H1 (cell line): ENCODE measurements around the gene RELN. TPM values are rescaled to one million over a fixed set of nuclear protein-coding genes. Genes with fewer than 3 reads are reported as not detected.

Experiments
- CTCF ChIA-PET: fragments of 300-600 bp; sonication (Branson Sonifier 250); formaldehyde crosslinking; loops from one replicate; lab custom pipeline; 2021; ENCODE audit not compliant: partially characterized antibody; lab: Charles Lee
- POLR2A ChIA-PET: fragments of 300-600 bp; sonication (Branson Sonifier 250); formaldehyde crosslinking; loops from one replicate; lab custom pipeline; 2021; ENCODE audit warnings: inconsistent platforms; ENCODE audit not compliant: partially characterized antibody; lab: Charles Lee
- DNase-seq, 2 experiments: peaks; one replicate each; pipeline versions ENCODE4 v3.0.0 to v3.0.0-alpha.2; 2010 to 2022; ENCODE audit warnings: low spot score in 2 of 2, low read depth in 1 of 2, mixed read lengths in 1 of 2
- FAIRE-seq: peaks from 2 replicates; lab custom pipeline; 2011; peaks lifted over from hg19 to GRCh38; lab: Jason Lieb, UNC
- H2AFZ ChIP-seq: 2 replicates; pipeline ENCODE4 v1.8.1; 2012; ENCODE audit warnings: low read length, inconsistent platforms
- H2AK5ac ChIP-seq: 2 replicates; pipeline ENCODE4 v1.6.1; 2013; ENCODE audit warnings: low read depth, low read length
- H2BK120ac ChIP-seq: replicated peaks from 2 replicates; pipeline ENCODE3; 2013; ENCODE audit warnings: low read depth, low read length, inconsistent platforms
- H2BK12ac ChIP-seq: 2 replicates; pipeline ENCODE4 v1.6.1; 2013; ENCODE audit warnings: low read depth, low read length
- H2BK15ac ChIP-seq: 2 replicates; pipeline ENCODE4 v1.6.1; 2013; ENCODE audit warnings: low read length
- H2BK20ac ChIP-seq: 2 replicates; pipeline ENCODE4 v1.6.1; 2013; ENCODE audit warnings: low read length
- H2BK5ac ChIP-seq: 2 replicates; pipeline ENCODE4 v1.6.1; 2013; ENCODE audit warnings: low read depth, low read length
- H3K14ac ChIP-seq: 2 replicates; pipeline ENCODE4 v1.6.1; 2013; ENCODE audit warnings: inconsistent platforms; ENCODE audit not compliant: insufficient read length
- H3K18ac ChIP-seq: 2 replicates; pipeline ENCODE4 v1.6.1; 2013; ENCODE audit warnings: low read length; ENCODE audit errors: extremely low read depth
- H3K23ac ChIP-seq: 2 replicates; pipeline ENCODE4 v1.6.1; 2013; ENCODE audit warnings: inconsistent platforms; ENCODE audit not compliant: insufficient read length
- H3K23me2 ChIP-seq: 2 replicates; pipeline ENCODE4 v1.6.1; 2013; ENCODE audit warnings: low read depth, low read length
- H3K27ac ChIP-seq: 2 replicates; pipeline ENCODE4 v1.6.1; 2011; ENCODE audit warnings: low read depth, low read length, inconsistent platforms
- H3K27me3 ChIP-seq, 4 experiments: replicated peaks in 1 of 4; 1 replicate in 1 of 4; 2 replicates in 3 of 4; pipeline versions ENCODE4 v1.6.1 to v1.8.1; 2011 to 2013; ENCODE audit warnings: low read length in 3 of 4, mild to moderate bottlenecking in 3 of 4, inconsistent platforms in 2 of 4, mixed read lengths in 2 of 4, moderate library complexity in 1 of 4; ENCODE audit not compliant: control insufficient read depth in 3 of 4, insufficient read depth in 3 of 4; ENCODE audit errors: extremely low read depth in 1 of 4
- H3K36me3 ChIP-seq, 4 experiments: 2 replicates each; pipeline versions ENCODE4 v1.6.1 to v1.8.1; 2011 to 2013; ENCODE audit warnings: mild to moderate bottlenecking in 4 of 4, low read length in 3 of 4, moderate library complexity in 2 of 4, control low read depth in 1 of 4, inconsistent platforms in 1 of 4; ENCODE audit not compliant: insufficient read depth in 4 of 4, control insufficient read depth in 2 of 4
- H3K4ac ChIP-seq: replicated peaks from 2 replicates; pipeline ENCODE3; 2013; ENCODE audit warnings: low read length, low read depth, mixed read lengths, inconsistent platforms; ENCODE audit not compliant: insufficient read length
- H3K4me1 ChIP-seq, 4 experiments: replicated peaks in 1 of 4; 1 replicate in 1 of 4; 2 replicates in 3 of 4; pipeline versions ENCODE4 v1.6.1 to v1.8.1; 2011 to 2013; ENCODE audit warnings: low read length in 3 of 4, inconsistent platforms in 2 of 4, mixed read lengths in 1 of 4; ENCODE audit not compliant: insufficient read depth in 4 of 4, control insufficient read depth in 3 of 4
- H3K4me2 ChIP-seq, 2 experiments: 2 replicates each; pipeline versions ENCODE4 v1.6.1 to v1.8.1; 2011 to 2013; ENCODE audit warnings: low read depth in 2 of 2, low read length in 2 of 2, control low read depth in 1 of 2, inconsistent platforms in 1 of 2, mild to moderate bottlenecking in 1 of 2; ENCODE audit not compliant: insufficient read depth in 1 of 2
- H3K4me3 ChIP-seq, 4 experiments: fragments of 200-600, 300-600 bp in 1 of 4; sonication (generic), shearing (Covaris generic), sonication (Bioruptor Twin) in 1 of 4; 2 replicates each; pipeline versions ENCODE4 v1.5.1 to v1.8.1; 2011 to 2016; ENCODE audit warnings: low read length in 4 of 4, low read depth in 3 of 4, control low read depth in 2 of 4, inconsistent platforms in 2 of 4, mild to moderate bottlenecking in 2 of 4, mixed read lengths in 1 of 4, moderate library complexity in 1 of 4; ENCODE audit not compliant: insufficient read depth in 2 of 4; ENCODE audit errors: extremely low read depth in 1 of 4
- H3K56ac ChIP-seq: replicated peaks from 2 replicates; pipeline ENCODE3; 2013; ENCODE audit warnings: low read depth, mild to moderate bottlenecking, mixed read lengths, low read length, inconsistent platforms; ENCODE audit not compliant: insufficient read length
- H3K79me1 ChIP-seq: 2 replicates; pipeline ENCODE4 v1.6.1; 2013; ENCODE audit warnings: low read depth, low read length, control low read depth
- H3K79me2 ChIP-seq, 2 experiments: 2 replicates each; pipeline versions ENCODE4 v1.6.1 to v1.8.1; 2012 to 2013; ENCODE audit warnings: low read length in 2 of 2, mild to moderate bottlenecking in 2 of 2, inconsistent platforms in 1 of 2; ENCODE audit not compliant: insufficient read depth in 2 of 2, control insufficient read depth in 1 of 2
- H3K9ac ChIP-seq, 4 experiments: replicated peaks in 1 of 4; 1 replicate in 1 of 4; 2 replicates in 3 of 4; pipeline versions ENCODE4 v1.6.1 to v1.8.1; 2011 to 2013; ENCODE audit warnings: low read depth in 3 of 4, low read length in 3 of 4, control low read depth in 2 of 4, mild to moderate bottlenecking in 2 of 4, moderate library complexity in 2 of 4, inconsistent platforms in 1 of 4; ENCODE audit errors: extremely low read depth in 1 of 4
- H3K9me3 ChIP-seq, 2 experiments: 2 replicates each; pipeline versions ENCODE4 v1.6.1 to v1.8.1; 2012 to 2013; ENCODE audit warnings: mild to moderate bottlenecking in 2 of 2, moderate library complexity in 2 of 2, control low read depth in 1 of 2, inconsistent platforms in 1 of 2, low read depth in 1 of 2, low read length in 1 of 2, mixed read lengths in 1 of 2; ENCODE audit not compliant: insufficient read depth in 2 of 2
- H4K20me1 ChIP-seq, 2 experiments: replicated peaks in 1 of 2; 2 replicates each; pipeline versions ENCODE3 to v1.8.1; 2011 to 2013; ENCODE audit warnings: inconsistent platforms in 2 of 2, low read length in 2 of 2, mild to moderate bottlenecking in 1 of 2; ENCODE audit not compliant: insufficient read depth in 2 of 2, control insufficient read depth in 1 of 2
- H4K5ac ChIP-seq: 2 replicates; pipeline ENCODE4 v1.6.1; 2013; ENCODE audit warnings: low read length, low read depth, mixed read lengths, inconsistent platforms; ENCODE audit not compliant: insufficient read length
- H4K8ac ChIP-seq: 2 replicates; pipeline ENCODE4 v1.8.0; 2013; ENCODE audit warnings: mild to moderate bottlenecking, moderate library complexity, low read length, inconsistent platforms; ENCODE audit not compliant: insufficient read depth; ENCODE audit errors: extremely low read depth
- H4K91ac ChIP-seq: replicated peaks from 2 replicates; pipeline ENCODE3; 2013; ENCODE audit warnings: low read length, mixed read lengths, inconsistent platforms; ENCODE audit not compliant: insufficient read length
- CBX5 ChIP-seq: fragments of 300-800, 300-1000 bp; sonication (generic); IDR thresholded peaks from 2 replicates; pipeline ENCODE4 v1.7.1; 2016; ENCODE audit warnings: antibody characterized with exemption, low read length, low read depth
- CBX8 ChIP-seq: fragments of 300-800, 300-1000 bp; sonication (generic); IDR thresholded peaks from 2 replicates; pipeline ENCODE4 v1.7.1; 2016; ENCODE audit warnings: low read depth, low read length, borderline replicate concordance
- POLR2A ChIP-seq, 2 experiments: IDR thresholded peaks; 1 replicate in 1 of 2; 2 replicates in 1 of 2; pipeline ENCODE4 v1.6.1; 2011; ENCODE audit warnings: low read depth in 2 of 2, low read length in 2 of 2, mild to moderate bottlenecking in 2 of 2; ENCODE audit errors: control extremely low read depth in 1 of 2
- SIN3A ChIP-seq, 2 experiments: IDR thresholded peaks in 1 of 2; conservative IDR thresholded peaks in 1 of 2; 2 replicates each; pipeline ENCODE4 v1.6.1; 2011 to 2012; ENCODE audit warnings: low read length in 2 of 2, improper control_type of control experiment in 1 of 2, low read depth in 1 of 2, mild to moderate bottlenecking in 1 of 2
- SIRT6 ChIP-seq: IDR thresholded peaks from one replicate; pipeline ENCODE4 v1.7.1; 2012; ENCODE audit warnings: low read length, inconsistent platforms
- SP4 ChIP-seq: IDR thresholded peaks from 2 replicates; pipeline ENCODE4 v1.6.1; 2012; ENCODE audit warnings: low read length, inconsistent platforms
- SUZ12 ChIP-seq: fragments of 200-600 bp; sonication (generic); IDR thresholded peaks from 2 replicates; pipeline ENCODE4 v1.6.1; 2012; ENCODE audit warnings: mild to moderate bottlenecking, inconsistent platforms, low read length, moderate library complexity, mixed read lengths
- TEAD4 ChIP-seq: IDR thresholded peaks from 2 replicates; pipeline ENCODE4 v1.6.1; 2012; ENCODE audit warnings: low read depth, low read length, inconsistent platforms, mixed read lengths
- WGBS, 2 experiments: shearing (Covaris generic) in 1 of 2; methylation state at CpG; one replicate each; pipeline versions ENCODE4 v1.1.6 to v1.1.7; 2013 to 2015; ENCODE audit warnings: low lambda C conversion rate in 2 of 2, mixed read lengths in 2 of 2, inconsistent platforms in 1 of 2, low coverage in 1 of 2, missing lambda C conversion rate in 1 of 2; ENCODE audit not compliant: insufficient replicate concordance in 2 of 2, insufficient coverage in 1 of 2, insufficient read length in 1 of 2; ENCODE audit errors: extremely low coverage in 1 of 2, missing lambda C conversion rate in 1 of 2; 5-methylcytosine and 5-hydroxymethylcytosine counted together
- polyA plus RNA-seq, 7 experiments: library from polyadenylated mRNA; depleted of rRNA in 3 of 7; stranded (reverse) in 5 of 7; unstranded in 2 of 7; fragments of >200 nt in 5 of 7; fragments of 200-250 nt in 2 of 7; gene quantifications; 1 replicate in 5 of 7; 2 replicates in 1 of 7; 4 replicates in 1 of 7; pipeline versions ENCODE4 v1.2.1 to v1.2.3, GENCODE V29; 2011 to 2013; ENCODE audit warnings: missing spikeins in 2 of 7, mixed read lengths in 2 of 7
- total RNA-seq: library from RNA; stranded (reverse); fragmentation: NEBNext Ultra II Directional; extraction: Animal tissue kit (Norgen Biotek cat#: 25700); gene quantifications from 2 replicates; pipeline ENCODE4 v1.2.1, GENCODE V29; 2021

RELN gene
- total and polyA plus RNA-seq, 2 of the 8 experiments (the other 6 are each of a cell fraction or from before 2014, with no cell fraction given), result 0.03 to 0.07 TPM

DNA sequence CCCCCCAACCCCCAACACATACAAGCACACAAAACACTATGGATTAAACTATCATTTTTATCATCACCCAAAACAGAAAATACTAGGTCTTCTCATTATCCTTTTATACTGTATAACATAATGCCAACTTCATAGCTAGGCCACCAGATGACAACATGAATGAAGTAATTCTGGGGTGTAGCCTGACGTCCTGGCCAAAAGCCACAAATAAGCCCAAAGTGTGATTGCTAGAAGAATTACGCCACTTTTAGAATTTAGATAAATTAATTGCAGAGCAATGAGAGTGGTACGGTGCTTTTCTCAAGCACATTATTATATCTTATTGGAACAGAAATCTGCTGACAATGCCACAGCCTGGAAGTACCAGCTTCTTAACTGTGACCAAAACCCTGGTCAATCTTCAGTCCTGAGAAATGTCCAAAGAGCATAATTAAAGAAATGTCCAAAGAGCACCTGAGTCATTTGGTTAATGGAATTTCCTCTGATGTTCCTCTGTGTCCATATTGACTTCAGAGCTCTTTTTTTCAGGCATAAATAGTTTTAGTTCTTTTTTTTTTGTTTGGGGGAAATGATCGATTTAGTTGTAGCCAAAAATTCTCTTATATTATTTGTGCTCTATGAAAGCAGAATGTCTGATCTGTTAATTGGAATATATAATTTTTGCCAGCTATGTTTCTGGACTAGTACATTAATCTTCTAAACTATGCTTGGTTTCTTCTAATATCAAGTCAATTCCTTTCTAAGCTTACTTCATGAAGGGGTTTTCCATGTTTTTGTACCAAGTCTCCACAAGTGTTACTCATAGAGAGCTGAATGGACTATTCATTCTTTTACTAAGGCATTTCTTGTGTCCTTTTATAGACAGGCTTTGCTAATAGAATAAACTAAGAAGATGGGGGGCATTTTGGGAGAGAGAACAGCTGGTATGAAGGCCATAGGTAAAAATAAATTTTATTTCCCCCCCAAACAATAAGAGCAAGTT, 310.0 kb downstream of the RELN start:
- Histone ChIP-seq H2BK5ac (no peak overlapping the region), H3K4me1 (no peaks in the 10 kb centered on the region; a peak in 1 of 7 replicates), H3K27me3 (no peaks in the 10 kb centered on the region), H2BK120ac (no peak overlapping the region), H2AK5ac (no peak overlapping the region), H3K4me2 (no peak overlapping the region), H4K91ac (no peak overlapping the region), H3K18ac (no peak overlapping the region), H3K9me3 (no peaks in the 10 kb centered on the region), H3K9ac (no peak overlapping the region), H3K14ac (no peak overlapping the region), H3K23me2 (no peaks in the 10 kb centered on the region), H4K8ac (no peak overlapping the region), H4K20me1 (no peaks in the 10 kb centered on the region), H3K79me1 (no peaks in the 10 kb centered on the region), H3K23ac (no peak overlapping the region), H2BK15ac (no peak overlapping the region), H3K4ac (no peak overlapping the region), H3K79me2 (no peaks in the 10 kb centered on the region), H3K27ac (no peak overlapping the region), H4K5ac (no peak overlapping the region), H2BK20ac (no peak overlapping the region), H2AFZ (no peak overlapping the region), H3K56ac (no peak overlapping the region), H3K36me3 (no peaks in the 10 kb centered on the region), H3K4me3 (no peak overlapping the region), H2BK12ac (no peak overlapping the region)
- CTCF ChIA-PET, result interaction anchor here (0.6 to 1.2 kb wide), 4 partner anchors 11 to 121 kb away, joined by 3 to 6 read pairs (median 4); no protein-coding TSS in a partner anchor
- no peak for DNase-seq
- no peak for FAIRE-seq
- POLR2A ChIA-PET, result no interaction called here
- 88% methylated on average over 4 of the region's 4 CpGs; no CpG with 5 or more reads in 1 of the 2 experiments for WGBS, 2 experiments
- TF ChIP-seq SIN3A (conservative IDR thresholded peaks at IDR 0.05 in 1 of 2, IDR thresholded peaks at IDR 0.05 in 1 of 2; ENCODE audit: low read depth in 1 of 2, low read length in 2 of 2) (no peak), SUZ12 (no peak), CBX8 (no peak), TEAD4 (no peak), SIRT6 (no peak), POLR2A (IDR thresholded peaks at IDR 0.05; ENCODE audit: control extremely low read depth in 1 of 2, low read depth in 2 of 2, low read length in 2 of 2) (no peak), SP4 (no peak), CBX5 (no peak)
